ENCODE data around the gene SRPK2.

The SRPK2 gene

DNA sequence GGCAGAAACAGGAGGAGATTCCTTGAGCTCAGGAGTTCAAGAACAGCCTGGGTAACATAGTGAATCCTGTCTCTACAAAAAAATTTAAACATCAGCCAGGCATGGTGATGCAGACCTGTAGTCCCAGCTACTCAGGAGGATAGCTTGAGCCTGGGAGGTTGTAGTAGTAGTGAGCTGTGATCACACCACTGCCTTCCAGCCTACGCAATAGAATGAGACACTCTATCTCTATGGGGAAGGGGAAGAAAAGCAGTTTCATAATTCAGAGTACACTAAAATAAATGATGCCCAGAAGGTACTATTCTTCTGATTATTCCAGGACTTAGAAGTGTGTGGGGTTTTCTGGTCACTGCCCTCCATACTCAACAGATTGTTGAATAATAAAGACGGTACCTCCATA is 197.4 kb downstream of the SRPK2 start:
- no peak for DNase-seq (ENCODE audit: low read depth)

DNA sequence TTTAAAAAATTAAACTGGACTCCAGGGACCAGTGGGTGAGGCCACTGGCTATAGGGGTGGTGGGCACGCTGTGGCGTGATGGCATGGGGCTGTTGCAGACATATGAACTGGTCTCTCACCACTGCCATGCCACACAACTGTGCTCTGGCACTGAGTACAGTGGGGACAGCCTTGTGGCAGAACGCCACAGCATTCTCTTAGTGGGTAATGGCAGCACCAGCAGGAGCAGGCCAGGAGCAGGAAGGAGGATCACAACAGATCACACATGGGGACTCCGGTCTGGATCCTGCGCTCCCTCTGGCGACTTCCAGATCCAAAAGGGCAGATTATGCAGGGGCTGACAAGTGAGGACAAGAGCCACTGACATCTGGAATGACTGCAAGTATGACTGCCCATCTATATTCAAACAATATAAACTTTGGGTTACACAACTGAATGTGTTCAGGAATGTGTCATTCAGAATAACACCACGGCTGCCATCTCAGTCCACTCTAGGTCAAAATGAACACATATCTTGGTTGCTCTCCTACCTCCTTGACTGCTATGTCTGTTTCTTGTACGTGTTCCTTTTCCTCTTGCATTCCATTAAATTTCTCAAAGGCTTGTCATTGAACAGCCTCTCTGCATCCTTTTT is 198.7 kb downstream of the SRPK2 start:
- DNase-seq (ENCODE audit: low read depth): no peak

DNA sequence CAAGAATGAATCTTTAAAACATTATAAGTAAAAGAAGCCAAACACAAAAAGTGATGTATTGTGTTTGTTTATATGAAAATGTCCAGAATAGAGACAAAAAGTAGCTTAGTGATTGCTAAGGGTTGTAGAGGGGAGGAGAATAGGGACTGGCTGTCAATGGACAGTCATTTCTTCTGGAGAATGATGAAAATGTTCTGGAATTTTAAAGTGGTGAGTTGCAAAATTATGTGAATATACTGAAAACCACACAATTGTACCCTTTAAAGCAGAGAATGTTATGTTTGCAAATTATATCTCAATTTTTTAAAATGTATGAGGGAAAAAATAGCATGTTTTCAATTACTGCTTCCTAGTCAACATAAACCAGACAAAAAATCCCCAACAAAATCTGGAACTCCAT is 200.5 kb downstream of the SRPK2 start:
- DNase-seq (ENCODE audit: low read depth): no peak

DNA sequence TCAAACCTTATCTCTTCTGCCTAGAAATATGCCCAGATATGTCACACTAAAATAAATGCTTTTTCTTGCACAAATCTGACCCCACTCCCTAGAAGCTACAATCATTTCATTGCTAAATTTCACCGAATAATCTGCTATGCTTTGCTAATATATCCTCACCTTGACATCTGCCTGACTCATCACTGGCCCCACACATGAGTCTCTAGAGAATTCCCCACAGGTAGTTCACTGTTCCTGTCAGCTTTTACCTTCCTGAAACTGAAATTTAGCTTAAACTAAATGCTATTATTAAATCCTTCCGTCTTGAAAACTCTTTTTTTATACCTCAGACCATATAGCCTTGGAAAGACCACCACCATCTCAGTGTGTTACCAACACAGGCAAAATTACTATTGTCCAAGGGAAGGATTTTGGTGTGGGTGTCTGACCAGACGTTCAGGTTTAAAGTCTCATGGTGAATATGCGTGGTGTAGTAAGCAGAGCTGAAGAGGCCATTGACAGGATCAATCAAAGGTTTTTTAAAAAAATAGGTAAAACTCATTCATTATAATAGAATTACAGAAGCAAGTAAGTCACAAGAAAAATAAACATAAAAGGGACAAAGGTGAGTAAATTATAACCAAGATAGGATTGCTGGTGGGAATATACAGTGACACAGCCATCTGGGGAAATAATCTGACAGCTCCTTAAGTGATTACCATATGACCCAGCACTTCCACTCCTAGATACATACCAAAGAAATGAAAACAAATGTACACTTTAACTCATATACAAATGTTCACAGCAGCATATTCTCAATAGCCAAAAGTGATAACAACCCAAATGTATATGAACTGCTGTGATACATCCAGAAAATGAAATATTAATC is 201.2 kb downstream of the SRPK2 start:
- DNase-seq (ENCODE audit: low read depth): no peak

DNA sequence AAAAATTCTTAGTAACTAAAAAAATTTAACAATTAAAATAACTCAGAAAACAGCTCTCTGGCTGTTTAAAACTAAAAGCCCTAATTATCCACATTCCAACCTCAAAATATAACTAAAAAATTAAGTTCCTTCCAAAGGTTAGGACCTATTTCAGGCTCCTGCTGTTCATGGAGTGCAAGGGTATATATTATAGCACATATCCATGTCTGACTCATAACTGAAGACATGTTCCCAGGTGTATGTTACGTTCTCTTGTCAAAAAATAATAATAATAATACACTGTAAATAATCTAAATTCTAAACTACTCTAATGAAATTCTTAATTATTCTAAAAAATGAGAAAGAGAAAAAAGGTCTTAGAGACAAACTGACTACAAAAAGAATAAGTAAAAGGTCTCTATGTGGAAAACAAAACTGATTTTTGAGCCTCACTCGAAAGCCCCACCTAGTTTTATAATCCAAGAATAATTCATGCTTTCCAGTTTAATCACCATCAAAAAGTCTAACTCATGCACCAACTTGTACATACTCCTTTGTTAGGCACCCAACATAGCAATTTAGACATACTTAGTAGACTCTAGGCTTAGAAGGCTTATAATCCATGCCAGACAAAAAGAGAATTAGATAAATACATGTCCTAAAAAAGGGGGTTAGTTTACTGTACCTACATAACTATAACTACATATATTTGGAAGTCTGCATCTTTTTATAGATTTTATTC is 203.3 kb downstream of the SRPK2 start:
- DNase-seq (ENCODE audit: low read depth): no peak

DNA sequence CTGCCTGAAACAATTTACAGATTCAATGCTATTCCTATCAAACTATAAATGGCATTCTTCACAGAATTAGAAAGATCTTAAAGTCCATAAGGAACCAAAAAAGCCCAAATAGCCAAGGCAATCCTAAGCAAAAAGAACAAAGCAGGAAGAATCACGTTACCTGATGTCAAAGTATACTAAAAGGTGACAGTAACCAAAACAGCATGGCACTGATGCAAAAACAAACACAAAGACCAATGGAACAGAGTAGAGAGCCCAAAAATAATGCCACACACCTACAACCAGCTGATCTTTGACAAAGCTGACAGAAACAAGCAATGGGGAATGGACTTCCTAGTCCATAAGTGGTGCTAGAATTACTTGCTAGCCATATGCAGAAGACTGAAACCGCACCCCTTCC is 208.7 kb downstream of the SRPK2 start:
- no peak for DNase-seq (ENCODE audit: low read depth)

DNA sequence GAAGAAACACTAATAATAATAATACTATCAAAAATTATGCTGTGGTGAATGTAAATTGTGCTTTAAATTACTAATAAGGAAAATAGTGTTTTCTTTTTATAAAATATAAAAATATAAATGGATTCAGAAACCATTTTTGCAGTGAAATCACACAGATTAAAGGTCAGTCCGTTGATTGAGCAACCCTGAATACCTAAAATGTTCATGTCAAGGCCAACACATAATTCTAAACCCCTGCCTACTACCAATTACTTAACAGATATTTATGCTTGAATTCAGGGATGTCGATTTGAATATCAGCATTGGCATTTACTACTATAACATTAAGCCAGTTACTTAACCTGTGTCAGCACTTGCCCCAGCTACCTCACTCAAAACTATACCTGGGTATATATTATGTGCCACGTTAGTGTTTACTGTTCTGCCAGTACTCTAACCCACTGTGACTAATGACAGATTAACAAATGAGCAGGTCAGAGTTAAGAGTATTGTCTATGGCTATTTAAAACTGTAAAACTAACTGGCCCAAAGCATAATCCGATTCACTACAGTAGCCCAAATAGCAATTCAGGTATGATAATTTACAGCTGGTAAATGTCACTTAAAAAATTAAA is 209.7 kb downstream of the SRPK2 start:
- no peak for DNase-seq (ENCODE audit: low read depth)

DNA sequence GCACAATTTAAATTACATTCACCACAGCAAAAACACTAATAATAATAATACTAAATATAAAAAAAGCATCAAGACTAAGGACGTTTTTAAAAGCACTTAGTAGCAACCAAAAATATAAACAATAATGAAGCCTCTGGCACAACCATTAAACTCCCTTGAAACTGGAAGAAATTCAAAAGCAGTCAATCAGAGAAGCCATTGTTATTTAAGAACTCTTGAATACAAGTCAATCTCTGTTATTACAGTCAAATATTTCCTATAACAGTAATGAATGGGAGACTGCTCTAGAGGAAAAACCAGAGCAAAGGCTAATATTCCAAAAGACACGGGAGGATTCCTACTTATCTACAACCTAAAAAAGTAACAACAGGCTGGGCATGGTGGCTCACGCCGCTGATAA is 210.5 kb downstream of the SRPK2 start:
- DNase-seq (ENCODE audit: low read depth): no peak

DNA sequence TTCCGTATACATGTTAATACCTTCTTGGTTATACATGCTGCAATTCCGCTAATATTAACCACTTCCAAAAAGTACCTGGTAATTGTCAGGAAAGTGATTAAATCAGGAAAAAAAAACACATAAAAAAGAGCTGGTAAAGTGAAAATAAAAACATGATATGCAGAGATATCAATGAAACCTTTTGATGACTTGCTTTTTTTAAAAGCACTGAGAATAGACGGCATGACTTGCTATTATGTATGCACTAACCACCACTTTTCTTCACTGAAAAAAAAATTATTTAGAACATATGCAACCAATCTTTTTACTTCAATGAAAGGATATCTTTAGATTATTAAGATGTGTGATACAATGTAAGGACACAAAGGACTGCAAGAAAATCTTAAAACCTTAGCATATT is 211.7 kb downstream of the SRPK2 start:
- no peak for DNase-seq (ENCODE audit: low read depth)

DNA sequence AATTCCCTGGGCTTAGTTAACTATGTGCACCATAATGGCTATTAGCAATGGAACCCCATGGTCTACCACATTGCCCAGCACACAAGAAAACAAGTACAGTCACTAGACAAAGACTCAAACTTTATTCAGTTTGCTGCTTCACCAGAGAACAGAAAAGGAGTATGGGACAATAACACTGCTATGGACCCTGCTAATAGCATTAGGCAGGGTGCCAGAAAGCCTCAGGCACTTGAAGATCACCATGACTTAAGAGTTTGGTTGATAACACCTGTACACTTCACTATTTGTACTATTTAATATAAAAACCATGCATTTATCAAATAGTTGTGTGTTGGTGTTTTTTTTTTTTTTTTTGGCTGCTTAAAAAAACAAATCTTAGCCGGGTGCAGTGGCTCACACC is 215.1 kb downstream of the SRPK2 start:
- no peak for DNase-seq (ENCODE audit: low read depth)

DNA sequence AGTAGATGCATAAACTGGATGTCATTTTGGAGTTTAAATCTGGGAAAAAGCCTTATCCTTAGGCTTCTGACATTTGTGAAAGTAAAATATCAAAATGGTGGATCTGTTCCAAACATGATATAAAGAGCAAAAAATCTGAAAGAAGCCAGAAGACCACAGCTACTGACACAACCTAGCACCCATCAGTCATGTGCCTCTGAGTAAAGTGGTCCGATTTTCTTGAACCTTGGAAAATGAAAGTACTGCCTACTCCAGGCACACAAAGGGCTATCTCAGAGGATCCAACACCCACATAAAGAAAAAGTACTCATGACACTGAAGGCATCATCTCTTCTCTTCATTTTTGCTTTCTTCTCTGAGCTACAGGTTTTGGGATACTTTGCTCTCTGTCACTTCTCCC is 224.0 kb downstream of the SRPK2 start:
- no peak for DNase-seq (ENCODE audit: low read depth)

DNA sequence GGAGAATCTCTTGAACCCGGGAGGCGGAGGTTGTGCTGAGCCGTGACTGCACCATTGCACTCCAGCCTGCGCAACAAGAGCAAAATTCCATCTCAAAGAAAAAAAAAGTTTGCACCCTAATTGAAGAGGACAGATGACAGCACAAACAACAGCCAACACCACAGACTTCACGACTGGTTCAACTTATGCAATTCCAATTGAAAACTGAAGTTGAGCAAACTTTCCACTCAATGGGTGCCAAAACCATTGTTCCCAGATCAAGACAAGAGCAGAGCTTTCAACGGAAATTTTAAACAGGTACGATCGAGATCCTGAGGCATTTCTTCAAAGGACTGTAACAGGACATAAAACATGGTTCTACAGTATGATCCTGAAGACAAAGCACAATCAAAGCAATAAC is 225.0 kb downstream of the SRPK2 start:
- DNase-seq (ENCODE audit: low read depth): no peak

DNA sequence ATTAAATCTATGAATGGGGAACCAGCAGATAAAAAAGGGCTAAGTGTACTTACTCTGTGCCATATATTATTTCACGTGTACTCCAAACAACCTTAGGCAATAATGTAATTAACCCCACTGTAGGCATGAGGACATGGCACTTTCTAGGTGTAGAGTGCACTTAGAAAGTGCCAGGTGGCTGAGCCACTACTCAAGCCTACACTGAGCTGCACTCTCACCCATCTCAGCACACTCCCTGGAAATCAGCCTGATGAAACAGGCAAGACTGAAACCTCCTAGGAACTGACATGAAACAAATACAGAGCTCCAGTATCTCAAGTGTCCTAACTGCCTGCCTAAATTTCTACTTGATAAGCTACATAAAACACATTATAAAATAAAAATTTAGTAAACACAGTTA is 227.4 kb downstream of the SRPK2 start:
- DNase-seq (ENCODE audit: low read depth): no peak

DNA sequence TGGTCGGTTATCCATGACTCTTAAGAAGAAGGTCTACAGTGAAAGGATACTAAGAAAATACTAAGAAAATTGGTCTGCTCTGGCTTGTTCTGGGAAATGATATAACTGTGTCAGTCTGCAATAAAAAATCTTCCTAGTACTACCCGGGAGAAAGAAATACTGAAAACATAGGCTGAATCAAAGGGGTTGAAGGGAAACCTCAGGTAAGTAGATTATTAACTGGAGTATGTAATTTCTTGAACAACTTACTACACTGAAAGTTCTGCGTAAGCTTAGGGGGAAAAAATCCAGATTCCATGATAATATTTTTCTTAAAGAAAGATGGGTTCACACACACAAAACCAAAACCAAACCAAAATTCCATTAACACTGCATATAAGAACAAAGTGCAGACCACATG is 231.4 kb downstream of the SRPK2 start:
- DNase-seq (ENCODE audit: low read depth): no peak

DNA sequence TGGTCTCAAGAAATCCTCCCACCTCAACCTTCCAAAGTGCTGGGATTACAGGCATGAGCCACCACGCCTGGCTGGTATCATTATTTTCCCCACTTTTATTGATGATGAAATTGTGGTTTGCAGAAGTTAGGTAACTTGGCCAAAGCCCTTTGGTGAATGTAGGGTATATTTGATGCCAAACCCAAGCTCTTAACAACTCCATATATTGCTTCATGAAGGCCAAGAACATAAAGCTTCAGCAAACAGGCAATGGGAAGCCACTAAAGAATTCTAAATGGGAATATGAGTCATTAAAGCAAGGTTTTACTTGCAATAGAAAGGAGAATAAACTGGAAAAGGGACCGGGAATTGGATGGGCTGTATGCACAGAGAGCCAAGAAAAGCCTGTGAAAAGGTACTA is 232.0 kb downstream of the SRPK2 start:
- no peak for DNase-seq (ENCODE audit: low read depth)

DNA sequence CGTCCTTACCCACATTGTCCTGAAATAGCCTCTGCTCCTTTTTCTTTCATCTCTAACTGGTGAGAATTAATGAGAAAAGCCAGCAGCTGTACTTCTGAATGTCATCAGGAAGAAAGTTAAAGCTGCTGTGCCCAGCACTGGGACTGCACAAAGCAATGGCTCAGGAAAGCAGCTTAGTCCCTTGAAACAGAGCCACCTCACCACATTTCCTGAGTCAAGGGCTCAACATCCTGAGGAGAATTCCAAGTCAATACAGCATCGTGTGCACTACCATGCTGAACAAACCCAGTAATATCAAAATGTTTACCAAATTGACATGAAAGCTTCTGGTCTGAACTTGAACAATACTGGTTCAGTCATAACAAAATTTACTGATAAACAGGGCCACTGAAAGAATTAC is 234.6 kb downstream of the SRPK2 start:
- no peak for DNase-seq (ENCODE audit: low read depth)

DNA sequence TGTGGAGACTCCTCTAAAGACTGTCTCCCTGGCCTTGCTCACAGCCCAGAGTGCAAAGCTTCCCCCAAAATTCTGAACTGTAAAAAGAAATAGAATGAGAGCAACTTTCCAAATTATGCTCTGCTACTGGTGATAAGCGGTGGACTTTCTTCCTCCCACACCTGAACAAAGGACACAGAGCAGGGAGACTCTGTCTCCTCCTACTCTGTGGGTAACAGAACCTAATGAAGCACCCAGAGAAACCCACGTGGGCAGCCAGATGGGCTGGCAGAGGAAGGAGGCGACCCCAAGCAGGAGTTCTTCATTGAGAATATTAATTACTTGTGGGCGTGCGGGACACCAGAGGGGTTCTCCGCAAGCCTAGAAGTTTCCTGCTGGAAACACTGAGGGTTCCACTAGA is 235.2 kb downstream of the SRPK2 start:
- no peak for DNase-seq (ENCODE audit: low read depth)

DNA sequence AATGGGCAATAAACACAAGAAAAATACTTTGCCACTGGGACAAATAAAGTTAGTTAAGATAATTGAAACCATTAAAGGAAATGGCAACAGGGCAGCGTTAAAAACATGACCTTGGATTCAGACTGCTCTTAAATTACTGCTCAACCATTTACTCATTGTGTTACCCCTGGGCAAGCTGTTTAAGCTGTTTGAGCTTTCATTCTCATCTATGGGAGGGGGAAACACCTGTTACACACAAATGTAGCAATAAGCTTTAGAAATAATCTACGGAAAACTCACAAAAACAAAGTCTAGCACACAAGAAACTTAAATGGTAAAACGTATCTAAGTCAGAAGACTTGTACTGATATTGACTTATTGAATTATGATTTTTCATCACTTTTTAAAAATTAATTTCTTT is 237.6 kb downstream of the SRPK2 start:
- no peak for DNase-seq (ENCODE audit: low read depth)

DNA sequence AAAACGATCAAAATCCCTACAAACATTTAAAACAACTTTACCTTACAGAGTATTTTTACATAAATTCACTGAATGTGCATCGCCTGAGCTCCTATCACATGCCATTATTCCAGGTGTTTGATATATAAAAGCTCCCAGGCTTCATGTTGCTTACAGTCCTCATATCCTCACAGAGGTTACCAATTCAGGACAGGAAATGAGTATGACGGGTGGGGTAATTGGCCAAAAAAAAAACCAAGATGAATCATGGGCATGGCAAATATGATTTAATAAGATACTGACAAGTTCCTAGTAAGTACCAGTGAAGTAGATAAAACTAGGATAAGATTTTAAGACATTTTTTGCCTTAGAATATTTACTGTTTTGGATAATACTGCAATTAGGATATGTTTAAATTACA is 238.9 kb downstream of the SRPK2 start:
- no peak for DNase-seq (ENCODE audit: low read depth)

DNA sequence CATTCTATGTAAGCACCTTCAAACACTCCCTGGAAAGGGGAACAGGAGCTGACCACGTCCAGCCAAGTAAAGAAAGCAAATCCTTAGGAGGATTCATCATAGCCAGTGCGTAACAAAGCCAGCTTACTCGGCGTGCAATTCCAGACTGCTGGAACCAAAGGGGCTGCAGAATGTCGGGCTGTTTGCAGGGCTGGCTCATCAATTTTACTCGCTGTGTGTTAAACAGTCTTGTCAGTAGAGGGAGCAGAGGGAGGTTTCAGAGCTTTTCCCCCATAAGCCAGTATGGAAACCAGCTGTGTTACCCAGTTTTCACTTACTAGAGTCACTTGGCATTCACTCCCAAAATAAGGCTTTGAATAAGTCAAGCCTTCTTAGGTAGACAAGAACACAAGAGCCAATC is 247.7 kb downstream of the SRPK2 start:
- DNase-seq (ENCODE audit: low read depth): no peak

DNA sequence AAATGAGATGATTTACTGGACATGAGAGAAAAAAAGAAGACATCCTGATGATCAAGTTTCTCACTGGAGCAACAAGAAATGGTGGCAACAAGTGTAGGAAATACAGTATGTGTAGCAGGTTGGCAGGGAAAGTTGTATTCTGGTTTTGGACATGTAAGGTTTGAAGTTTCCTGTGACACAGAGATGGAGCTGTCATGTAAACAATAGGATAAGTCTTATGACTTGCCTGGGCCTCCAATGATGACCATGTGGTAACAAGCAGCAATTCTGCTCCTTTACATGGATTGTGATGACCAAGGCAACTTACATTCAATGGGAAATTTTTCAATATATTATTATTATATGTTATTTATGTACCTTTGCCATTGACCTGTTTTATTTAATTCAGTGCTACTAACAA is 249.3 kb downstream of the SRPK2 start:
- no peak for DNase-seq (ENCODE audit: low read depth)

DNA sequence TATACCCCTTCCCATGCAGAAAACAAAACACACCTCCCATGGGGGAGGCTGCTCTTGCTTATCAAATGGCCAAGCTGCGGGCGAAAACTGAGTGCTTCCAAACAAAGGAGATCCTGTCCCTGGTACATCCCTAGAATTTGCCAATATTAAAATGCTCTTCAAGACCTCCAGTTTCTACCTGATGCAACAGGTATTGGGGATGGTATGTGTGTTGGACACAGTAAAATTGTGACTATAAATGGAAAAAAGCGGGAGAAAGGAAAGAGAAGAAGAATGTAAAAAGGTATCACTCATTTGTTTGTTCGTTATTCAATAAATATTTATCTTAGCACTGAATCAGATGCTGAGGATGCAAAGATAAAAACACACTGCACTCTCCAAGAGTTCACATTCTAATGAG is 250.8 kb downstream of the SRPK2 start:
- DNase-seq (ENCODE audit: low read depth): no peak

DNA sequence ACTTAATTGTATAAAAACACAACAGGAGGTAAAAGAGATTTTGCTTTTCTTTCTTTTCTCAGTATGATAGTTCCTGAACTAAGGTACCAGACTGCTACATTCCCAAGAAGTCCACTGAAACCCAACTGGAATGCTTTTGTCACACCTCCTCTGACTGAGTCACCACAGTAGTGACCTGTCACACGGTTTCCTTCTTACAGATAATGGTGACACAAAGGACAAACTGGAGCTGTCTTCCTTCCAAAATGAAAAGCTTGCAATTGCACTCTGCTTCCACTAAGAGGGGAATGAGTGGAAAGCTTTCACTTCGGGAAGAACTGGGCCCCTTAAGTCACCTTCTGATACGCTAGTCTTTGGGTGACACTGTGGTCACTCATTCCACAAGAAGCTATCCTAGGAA is 252.5 kb downstream of the SRPK2 start:
- DNase-seq (ENCODE audit: low read depth): no peak
